ENCODE data around the gene ALKAL2. TPM values are rescaled to one million over a fixed set of nuclear protein-coding genes. Genes with fewer than 3 reads are reported as not detected.

The ALKAL2 gene
- total and polyA plus RNA-seq, 2 of the 13 experiments (the other 11 are each of a cell fraction or from before 2014, with no cell fraction given), result 0.22 to 1.7 TPM

DNA sequence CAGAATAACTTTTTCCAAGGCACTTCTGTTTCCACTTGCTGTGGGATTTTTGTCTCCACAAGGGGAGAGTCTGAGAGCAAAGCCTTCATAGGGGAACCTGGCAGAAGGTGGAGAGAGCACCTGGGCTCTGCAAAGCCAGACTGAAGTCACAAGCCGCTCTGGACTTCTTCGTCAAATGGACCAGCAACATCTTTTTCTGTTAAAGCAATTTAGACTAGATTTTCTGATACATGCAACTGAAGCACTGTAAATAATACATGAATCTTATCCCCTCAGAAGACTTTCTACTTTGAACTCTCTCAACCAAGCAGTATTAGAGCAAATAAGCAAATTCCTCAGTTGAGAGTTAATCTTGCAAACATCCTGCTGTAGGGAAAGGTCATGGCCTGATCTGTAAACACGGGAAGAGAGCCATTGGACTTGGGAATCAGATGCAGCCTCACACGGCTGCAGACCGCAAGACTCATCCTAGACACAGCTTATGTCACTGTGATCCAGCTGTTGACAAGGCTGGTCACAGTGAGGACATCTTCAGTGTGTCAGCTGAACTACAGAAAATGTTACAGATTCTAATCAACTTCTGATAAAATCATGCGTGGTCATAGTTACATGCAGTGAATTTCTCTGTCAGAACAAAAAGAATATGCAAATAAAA lies 27.3 kb downstream of the ALKAL2 start (continued):
- TF ChIP-seq ZIK1 (CRISPR knock-in tag; IDR thresholded peaks at IDR 0.05; ENCODE audit: borderline replicate concordance, low read depth) (no peak), PPARG (CRISPR knock-in tag; conservative IDR thresholded peaks at IDR 0.05) (peak; percentile 97), ZNF17 (CRISPR knock-in tag; IDR thresholded peaks at IDR 0.05) (no peak), ZNF143 (CRISPR knock-in tag; IDR thresholded peaks at IDR 0.05) (no peak), ZNF83 (CRISPR knock-in tag; IDR thresholded peaks at IDR 0.05; ENCODE audit: borderline replicate concordance) (no peak; the same call in 1 of the 2 replicates), ZNF329 (CRISPR knock-in tag; IDR thresholded peaks at IDR 0.05; ENCODE audit: low read depth) (0 out of 2 replicates have a peak, but pooled peaks have one; percentile 78), ZFP1 (CRISPR knock-in tag; IDR thresholded peaks at IDR 0.05) (peak; percentile 97), CEBPB (IDR thresholded peaks at IDR 0.05; ENCODE audit: borderline replicate concordance, low read depth, low read length) (peak; percentile 77; the same call in 1 of the 2 replicates), RFXAP (CRISPR knock-in tag; IDR thresholded peaks at IDR 0.05; ENCODE audit: borderline replicate concordance) (peak; percentile 97), GFI1 (CRISPR knock-in tag; IDR thresholded peaks at IDR 0.05; ENCODE audit: borderline replicate concordance) (peak; percentile 96), ZSCAN30 (CRISPR knock-in tag; IDR thresholded peaks at IDR 0.05) (no peak), ZNF367 (CRISPR knock-in tag; IDR thresholded peaks at IDR 0.05; ENCODE audit: borderline replicate concordance) (no peak), PHF5A (CRISPR knock-in tag; IDR thresholded peaks at IDR 0.05; ENCODE audit: low read depth, unreplicated experiment) (peak; percentile 99), JUND (CRISPR knock-in tag; IDR thresholded peaks at IDR 0.05) (peak; percentile 92), AGO2 (optimal IDR thresholded peaks at IDR 0.05; ENCODE audit: low read depth, low read length) (no peak), CREB1 (IDR thresholded peaks at IDR 0.05) (peak; percentile 81), CREB1 (CRISPR knock-in tag; IDR thresholded peaks at IDR 0.05) (peak; percentile 85), ZNF296 (CRISPR knock-in tag; conservative IDR thresholded peaks at IDR 0.05) (no peak)
- TF ChIP-seq, protein P1, sequence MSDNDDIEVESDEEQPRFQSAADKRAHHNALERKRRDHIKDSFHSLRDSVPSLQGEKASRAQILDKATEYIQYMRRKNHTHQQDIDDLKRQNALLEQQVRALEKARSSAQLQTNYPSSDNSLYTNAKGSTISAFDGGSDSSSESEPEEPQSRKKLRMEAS (IDR thresholded peaks at IDR 0.05), result peak; percentile 89
- TF ChIP-seq, protein P2, sequence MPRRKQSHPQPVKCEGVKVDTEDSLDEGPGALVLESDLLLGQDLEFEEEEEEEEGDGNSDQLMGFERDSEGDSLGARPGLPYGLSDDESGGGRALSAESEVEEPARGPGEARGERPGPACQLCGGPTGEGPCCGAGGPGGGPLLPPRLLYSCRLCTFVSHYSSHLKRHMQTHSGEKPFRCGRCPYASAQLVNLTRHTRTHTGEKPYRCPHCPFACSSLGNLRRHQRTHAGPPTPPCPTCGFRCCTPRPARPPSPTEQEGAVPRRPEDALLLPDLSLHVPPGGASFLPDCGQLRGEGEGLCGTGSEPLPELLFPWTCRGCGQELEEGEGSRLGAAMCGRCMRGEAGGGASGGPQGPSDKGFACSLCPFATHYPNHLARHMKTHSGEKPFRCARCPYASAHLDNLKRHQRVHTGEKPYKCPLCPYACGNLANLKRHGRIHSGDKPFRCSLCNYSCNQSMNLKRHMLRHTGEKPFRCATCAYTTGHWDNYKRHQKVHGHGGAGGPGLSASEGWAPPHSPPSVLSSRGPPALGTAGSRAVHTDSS (CRISPR knock-in tag; conservative IDR thresholded peaks at IDR 0.05), result no peak
- TF ChIP-seq, protein P3, sequence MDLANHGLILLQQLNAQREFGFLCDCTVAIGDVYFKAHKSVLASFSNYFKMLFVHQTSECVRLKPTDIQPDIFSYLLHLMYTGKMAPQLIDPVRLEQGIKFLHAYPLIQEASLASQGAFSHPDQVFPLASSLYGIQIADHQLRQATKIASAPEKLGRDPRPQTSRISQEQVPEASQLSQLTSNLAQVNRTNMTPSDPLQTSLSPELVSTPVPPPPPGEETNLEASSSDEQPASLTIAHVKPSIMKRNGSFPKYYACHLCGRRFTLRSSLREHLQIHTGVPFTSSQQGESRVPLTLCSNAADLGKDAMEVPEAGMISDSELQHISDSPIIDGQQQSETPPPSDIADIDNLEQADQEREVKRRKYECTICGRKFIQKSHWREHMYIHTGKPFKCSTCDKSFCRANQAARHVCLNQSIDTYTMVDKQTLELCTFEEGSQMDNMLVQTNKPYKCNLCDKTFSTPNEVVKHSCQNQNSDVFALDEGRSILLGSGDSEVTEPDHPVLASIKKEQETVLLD (CRISPR knock-in tag; IDR thresholded peaks at IDR 0.05; ENCODE audit: low read depth), result peak; percentile 56; the same call in 1 of the 2 replicates
- TF ChIP-seq, protein P4, sequence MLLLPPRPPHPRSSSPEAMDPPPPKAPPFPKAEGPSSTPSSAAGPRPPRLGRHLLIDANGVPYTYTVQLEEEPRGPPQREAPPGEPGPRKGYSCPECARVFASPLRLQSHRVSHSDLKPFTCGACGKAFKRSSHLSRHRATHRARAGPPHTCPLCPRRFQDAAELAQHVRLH (CRISPR knock-in tag; IDR thresholded peaks at IDR 0.05; ENCODE audit: borderline replicate concordance, low read depth), result peak; percentile 98; the same call in 1 of the 2 replicates
- TF ChIP-seq, protein P5, sequence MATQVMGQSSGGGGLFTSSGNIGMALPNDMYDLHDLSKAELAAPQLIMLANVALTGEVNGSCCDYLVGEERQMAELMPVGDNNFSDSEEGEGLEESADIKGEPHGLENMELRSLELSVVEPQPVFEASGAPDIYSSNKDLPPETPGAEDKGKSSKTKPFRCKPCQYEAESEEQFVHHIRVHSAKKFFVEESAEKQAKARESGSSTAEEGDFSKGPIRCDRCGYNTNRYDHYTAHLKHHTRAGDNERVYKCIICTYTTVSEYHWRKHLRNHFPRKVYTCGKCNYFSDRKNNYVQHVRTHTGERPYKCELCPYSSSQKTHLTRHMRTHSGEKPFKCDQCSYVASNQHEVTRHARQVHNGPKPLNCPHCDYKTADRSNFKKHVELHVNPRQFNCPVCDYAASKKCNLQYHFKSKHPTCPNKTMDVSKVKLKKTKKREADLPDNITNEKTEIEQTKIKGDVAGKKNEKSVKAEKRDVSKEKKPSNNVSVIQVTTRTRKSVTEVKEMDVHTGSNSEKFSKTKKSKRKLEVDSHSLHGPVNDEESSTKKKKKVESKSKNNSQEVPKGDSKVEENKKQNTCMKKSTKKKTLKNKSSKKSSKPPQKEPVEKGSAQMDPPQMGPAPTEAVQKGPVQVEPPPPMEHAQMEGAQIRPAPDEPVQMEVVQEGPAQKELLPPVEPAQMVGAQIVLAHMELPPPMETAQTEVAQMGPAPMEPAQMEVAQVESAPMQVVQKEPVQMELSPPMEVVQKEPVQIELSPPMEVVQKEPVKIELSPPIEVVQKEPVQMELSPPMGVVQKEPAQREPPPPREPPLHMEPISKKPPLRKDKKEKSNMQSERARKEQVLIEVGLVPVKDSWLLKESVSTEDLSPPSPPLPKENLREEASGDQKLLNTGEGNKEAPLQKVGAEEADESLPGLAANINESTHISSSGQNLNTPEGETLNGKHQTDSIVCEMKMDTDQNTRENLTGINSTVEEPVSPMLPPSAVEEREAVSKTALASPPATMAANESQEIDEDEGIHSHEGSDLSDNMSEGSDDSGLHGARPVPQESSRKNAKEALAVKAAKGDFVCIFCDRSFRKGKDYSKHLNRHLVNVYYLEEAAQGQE (IDR thresholded peaks at IDR 0.05; ENCODE audit: borderline replicate concordance in 1 of 2, low read depth in 1 of 2, low read length in 2 of 2), result peak in 1 of 2 experiments; percentile 87; a peak in 2 of 4 replicates

All from HepG2 (cell line).